ENCODE measurements around the gene CDK11B. TPM values are rescaled to one million over a fixed set of nuclear protein-coding genes. Genes with fewer than 3 reads are reported as not detected.

CDK11B gene
- total RNA-seq, 1 donor from 2014 or later, result 16.5 TPM

- H3K36me3 ChIP-seq, result no peaks in the 10 kb centered on the region
- intact Hi-C loops (cut with DNase I), result no loop called here
Observed at GRCh38 chr1:1625404-1625775, 33.4 kb downstream of the CDK11B start.

GRCh38 chr1:1624443-1625403 lies 34.1 kb downstream of the CDK11B start:
- no peak for DNase-seq (ENCODE audit: extremely low spot score in 2 of 2)
- TF ChIP-seq CTCF (IDR thresholded peaks at IDR 0.05) (no peak), POLR2A (IDR thresholded peaks at IDR 0.05) (no peak), POLR2AphosphoS5 (IDR thresholded peaks at IDR 0.05; ENCODE audit: insufficient read depth in 1 of 2, low read depth in 1 of 2) (no peak)
- intact Hi-C loops (cut with DNase I), result no loop called here
- Histone ChIP-seq H3K4me3 (no peak overlapping the region), H3K4me1 (peaks cover 8% of the 10 kb centered on the region), H3K27me3 (no peaks in the 10 kb centered on the region), H3K9me3 (no peaks in the 10 kb centered on the region), H3K36me3 (no peaks in the 10 kb centered on the region), H3K27ac (no peak overlapping the region)

More at GRCh38 chr1:1625404-1625775, 33.4 kb downstream of the CDK11B start:
- no peak overlapping the region for H3K4me3 ChIP-seq
- no peak overlapping the region for H3K27ac ChIP-seq
- no peak for DNase-seq (ENCODE audit: extremely low spot score in 2 of 2)
- peaks cover 11% of the 10 kb centered on the region for H3K4me1 ChIP-seq
- H3K27me3 ChIP-seq, result no peaks in the 10 kb centered on the region
- TF ChIP-seq POLR2A (IDR thresholded peaks at IDR 0.05) (no peak), CTCF (IDR thresholded peaks at IDR 0.05) (no peak), POLR2AphosphoS5 (IDR thresholded peaks at IDR 0.05; ENCODE audit: insufficient read depth in 1 of 2, low read depth in 1 of 2) (no peak)
- no peaks in the 10 kb centered on the region for H3K9me3 ChIP-seq

DNA sequence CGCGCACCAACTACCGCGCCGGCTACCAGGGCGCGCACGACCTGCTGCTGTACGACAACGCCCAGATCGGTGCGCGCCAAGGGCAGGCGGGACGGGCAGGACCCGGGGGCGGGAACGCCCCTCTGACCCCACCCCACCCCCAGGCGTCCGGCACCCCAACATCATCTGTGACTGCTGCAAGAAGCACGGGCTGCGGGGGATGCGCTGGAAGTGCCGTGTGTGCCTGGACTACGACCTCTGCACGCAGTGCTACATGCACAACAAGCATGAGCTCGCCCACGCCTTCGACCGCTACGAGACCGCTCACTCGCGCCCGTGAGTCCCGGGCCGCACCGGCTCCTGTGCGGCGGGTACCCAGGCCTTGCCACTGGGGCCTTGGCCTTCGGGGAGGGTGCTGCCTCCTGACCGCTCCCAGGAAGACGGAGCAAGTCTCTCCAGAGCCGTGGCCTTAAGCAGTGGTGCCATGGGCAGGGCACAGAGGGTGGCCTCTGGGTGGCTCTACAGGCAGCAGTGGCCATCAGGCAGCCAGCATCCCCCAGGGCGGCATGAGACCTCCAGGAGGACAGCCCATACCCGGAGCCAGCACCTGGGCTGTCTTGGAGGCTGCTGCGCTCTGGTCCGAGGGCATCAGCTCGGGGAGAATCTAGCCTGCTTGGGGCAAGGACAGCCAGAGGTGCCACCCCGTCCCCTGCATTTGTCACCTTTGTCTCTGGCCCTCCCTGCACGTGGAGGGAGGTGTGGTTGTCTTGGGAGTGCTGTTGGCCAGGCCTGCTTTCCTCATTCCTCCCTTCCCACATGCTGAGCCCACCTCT lies 35.0 kb downstream of the CDK11B start:
- intact Hi-C loops (cut with DNase I), result no loop called here
- TF ChIP-seq CTCF (IDR thresholded peaks at IDR 0.05) (no peak), POLR2AphosphoS5 (IDR thresholded peaks at IDR 0.05; ENCODE audit: insufficient read depth in 1 of 2, low read depth in 1 of 2) (no peak), POLR2A (IDR thresholded peaks at IDR 0.05) (no peak)
- no peak for DNase-seq (ENCODE audit: extremely low spot score in 2 of 2)
- H3K4me3 ChIP-seq, result no peak overlapping the region
- H3K27ac ChIP-seq, result no peak overlapping the region
- H3K27me3 ChIP-seq, result no peaks in the 10 kb centered on the region
- no peaks in the 10 kb centered on the region for H3K36me3 ChIP-seq
- H3K4me1 ChIP-seq, result peaks cover 11% of the 10 kb centered on the region
- no peaks in the 10 kb centered on the region for H3K9me3 ChIP-seq

- H3K27ac ChIP-seq, result no peak overlapping the region
- DNase-seq (ENCODE audit: extremely low spot score in 2 of 2), result no peak
- intact Hi-C loops (cut with DNase I), result no loop called here
- H3K9me3 ChIP-seq, result no peaks in the 10 kb centered on the region
- H3K4me3 ChIP-seq, result no peak overlapping the region
- H3K4me1 ChIP-seq, result peaks cover 11% of the 10 kb centered on the region
- H3K27me3 ChIP-seq, result no peaks in the 10 kb centered on the region
- peaks cover 0 to under 1% of the 10 kb centered on the region in 2 donors for H3K36me3 ChIP-seq
- no peak for TF ChIP-seq POLR2AphosphoS5 (IDR thresholded peaks at IDR 0.05; ENCODE audit: insufficient read depth in 1 of 2, low read depth in 1 of 2)
- no peak for TF ChIP-seq CTCF (IDR thresholded peaks at IDR 0.05)
- TF ChIP-seq POLR2A (IDR thresholded peaks at IDR 0.05), result no peak
Observed at GRCh38 chr1:1623181-1623630, 35.6 kb downstream of the CDK11B start.

Data from vagina (tissue), 2 donors.